PFSK-1 (cell line): ENCODE data around the gene HCFC1.

Experiments used
- POLR2AphosphoS5 ChIP-seq: IDR thresholded peaks from 2 replicates; pipeline ENCODE4 v1.6.1; 2012; ENCODE audit warnings: low read depth, mild to moderate bottlenecking, control low read depth, low read length, moderate library complexity
- TAF1 ChIP-seq: IDR thresholded peaks from 2 replicates; pipeline ENCODE4 v1.6.1; 2012; ENCODE audit warnings: low read length, control low read depth, borderline replicate concordance; ENCODE audit not compliant: insufficient read depth
- TF ChIP-seq, protein P1 (sequence below), 2 experiments: IDR thresholded peaks; 2 replicates each; pipeline versions ENCODE4 v1.6.1 to v1.8.0; 2011 to 2012; ENCODE audit warnings: low read depth in 2 of 2, low read length in 2 of 2, control low read depth in 1 of 2, inconsistent platforms in 1 of 2, mild to moderate bottlenecking in 1 of 2, moderate library complexity in 1 of 2; ENCODE audit not compliant: insufficient read depth in 1 of 2

- TF ChIP-seq TAF1, result no peak
- no peak for TF ChIP-seq POLR2AphosphoS5
- TF ChIP-seq, protein P1, sequence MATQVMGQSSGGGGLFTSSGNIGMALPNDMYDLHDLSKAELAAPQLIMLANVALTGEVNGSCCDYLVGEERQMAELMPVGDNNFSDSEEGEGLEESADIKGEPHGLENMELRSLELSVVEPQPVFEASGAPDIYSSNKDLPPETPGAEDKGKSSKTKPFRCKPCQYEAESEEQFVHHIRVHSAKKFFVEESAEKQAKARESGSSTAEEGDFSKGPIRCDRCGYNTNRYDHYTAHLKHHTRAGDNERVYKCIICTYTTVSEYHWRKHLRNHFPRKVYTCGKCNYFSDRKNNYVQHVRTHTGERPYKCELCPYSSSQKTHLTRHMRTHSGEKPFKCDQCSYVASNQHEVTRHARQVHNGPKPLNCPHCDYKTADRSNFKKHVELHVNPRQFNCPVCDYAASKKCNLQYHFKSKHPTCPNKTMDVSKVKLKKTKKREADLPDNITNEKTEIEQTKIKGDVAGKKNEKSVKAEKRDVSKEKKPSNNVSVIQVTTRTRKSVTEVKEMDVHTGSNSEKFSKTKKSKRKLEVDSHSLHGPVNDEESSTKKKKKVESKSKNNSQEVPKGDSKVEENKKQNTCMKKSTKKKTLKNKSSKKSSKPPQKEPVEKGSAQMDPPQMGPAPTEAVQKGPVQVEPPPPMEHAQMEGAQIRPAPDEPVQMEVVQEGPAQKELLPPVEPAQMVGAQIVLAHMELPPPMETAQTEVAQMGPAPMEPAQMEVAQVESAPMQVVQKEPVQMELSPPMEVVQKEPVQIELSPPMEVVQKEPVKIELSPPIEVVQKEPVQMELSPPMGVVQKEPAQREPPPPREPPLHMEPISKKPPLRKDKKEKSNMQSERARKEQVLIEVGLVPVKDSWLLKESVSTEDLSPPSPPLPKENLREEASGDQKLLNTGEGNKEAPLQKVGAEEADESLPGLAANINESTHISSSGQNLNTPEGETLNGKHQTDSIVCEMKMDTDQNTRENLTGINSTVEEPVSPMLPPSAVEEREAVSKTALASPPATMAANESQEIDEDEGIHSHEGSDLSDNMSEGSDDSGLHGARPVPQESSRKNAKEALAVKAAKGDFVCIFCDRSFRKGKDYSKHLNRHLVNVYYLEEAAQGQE (IDR thresholded peaks at IDR 0.05; ENCODE audit: insufficient read depth in 1 of 2, low read depth in 2 of 2, low read length in 2 of 2), result no peak
Observed at GRCh38 chrX:154017766-154018517, 46.3 kb upstream of the HCFC1 start.
